Measurements from ENCODE around the gene BATF3. TPM values are rescaled to one million over a fixed set of nuclear protein-coding genes. Genes with fewer than 3 reads are reported as not detected.

The BATF3 gene
- total RNA-seq, 1 experiment from 2014 or later, result 1.3 TPM

- Histone ChIP-seq H3K4me2 (no peak overlapping the region), H3K36me3 (ENCODE audit: low read depth) (no peaks in the 10 kb centered on the region), H2AFZ (no peak overlapping the region), H3K9me2 (ENCODE audit: insufficient read depth) (no peaks in the 10 kb centered on the region), H3K4me1 (replicated peaks; ENCODE audit: insufficient read depth) (no peaks in the 10 kb centered on the region), H3K79me2 (ENCODE audit: low read depth) (no peaks in the 10 kb centered on the region), H3K27ac (no peak overlapping the region), H3F3A (ENCODE audit: insufficient read depth, low read depth) (no peaks in the 10 kb centered on the region), H3K9me3 (ENCODE audit: insufficient read depth, low read depth) (no peaks in the 10 kb centered on the region), H3K4me3 (no peak overlapping the region), H3K27me3 (ENCODE audit: insufficient read depth, low read depth) (peaks cover 68% of the 10 kb centered on the region), H4K20me1 (ENCODE audit: insufficient read depth) (no peaks in the 10 kb centered on the region)
- no peak for DNase-seq
- no peak for TF ChIP-seq EZH2 (IDR thresholded peaks at IDR 0.05; ENCODE audit: low read depth)
- TF ChIP-seq, protein P1, sequence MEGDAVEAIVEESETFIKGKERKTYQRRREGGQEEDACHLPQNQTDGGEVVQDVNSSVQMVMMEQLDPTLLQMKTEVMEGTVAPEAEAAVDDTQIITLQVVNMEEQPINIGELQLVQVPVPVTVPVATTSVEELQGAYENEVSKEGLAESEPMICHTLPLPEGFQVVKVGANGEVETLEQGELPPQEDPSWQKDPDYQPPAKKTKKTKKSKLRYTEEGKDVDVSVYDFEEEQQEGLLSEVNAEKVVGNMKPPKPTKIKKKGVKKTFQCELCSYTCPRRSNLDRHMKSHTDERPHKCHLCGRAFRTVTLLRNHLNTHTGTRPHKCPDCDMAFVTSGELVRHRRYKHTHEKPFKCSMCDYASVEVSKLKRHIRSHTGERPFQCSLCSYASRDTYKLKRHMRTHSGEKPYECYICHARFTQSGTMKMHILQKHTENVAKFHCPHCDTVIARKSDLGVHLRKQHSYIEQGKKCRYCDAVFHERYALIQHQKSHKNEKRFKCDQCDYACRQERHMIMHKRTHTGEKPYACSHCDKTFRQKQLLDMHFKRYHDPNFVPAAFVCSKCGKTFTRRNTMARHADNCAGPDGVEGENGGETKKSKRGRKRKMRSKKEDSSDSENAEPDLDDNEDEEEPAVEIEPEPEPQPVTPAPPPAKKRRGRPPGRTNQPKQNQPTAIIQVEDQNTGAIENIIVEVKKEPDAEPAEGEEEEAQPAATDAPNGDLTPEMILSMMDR (conservative IDR thresholded peaks at IDR 0.05), result no peak
- CTCF ChIA-PET, result no interaction called here
- BruUV-seq (replicated peaks), result no TSS peak
- intact Hi-C loops (cut with micrococcal nuclease; ENCODE audit: unreplicated experiment), result no loop called here
- POLR2A ChIA-PET (ENCODE audit: unreplicated experiment), result no interaction called here
These were observed 11.8 kb downstream of the BATF3 start for GRCh38 chr1:212687811-212688210.

- H3K79me2 ChIP-seq (ENCODE audit: low read depth), result no peaks in the 10 kb centered on the region
- H3K4me3 ChIP-seq, result no peak overlapping the region
- BruUV-seq (replicated peaks), result no TSS peak
- POLR2A ChIA-PET (ENCODE audit: unreplicated experiment), result no interaction called here
- intact Hi-C loops (cut with micrococcal nuclease; ENCODE audit: unreplicated experiment), result no loop called here
- H2AFZ ChIP-seq, result no peak overlapping the region
- no peaks in the 10 kb centered on the region for H3K4me1 ChIP-seq (replicated peaks; ENCODE audit: insufficient read depth)
- no peaks in the 10 kb centered on the region for H3K9me3 ChIP-seq (ENCODE audit: insufficient read depth, low read depth)
- H3F3A ChIP-seq (ENCODE audit: insufficient read depth, low read depth), result no peaks in the 10 kb centered on the region
- CTCF ChIA-PET, result no interaction called here
- H3K9me2 ChIP-seq (ENCODE audit: insufficient read depth), result no peaks in the 10 kb centered on the region
- H3K4me2 ChIP-seq, result no peak overlapping the region
- H3K27ac ChIP-seq, result no peak overlapping the region
- no peaks in the 10 kb centered on the region for H3K36me3 ChIP-seq (ENCODE audit: low read depth)
- peaks cover 55% of the 10 kb centered on the region for H3K27me3 ChIP-seq (ENCODE audit: insufficient read depth, low read depth)
- H4K20me1 ChIP-seq (ENCODE audit: insufficient read depth), result no peaks in the 10 kb centered on the region
- TF ChIP-seq EZH2 (IDR thresholded peaks at IDR 0.05; ENCODE audit: low read depth), result no peak
- TF ChIP-seq, protein P1 (conservative IDR thresholded peaks at IDR 0.05), result no peak
- DNase-seq, result no peak
These were observed 13.0 kb downstream of the BATF3 start for GRCh38 chr1:212686591-212686990.

- Histone ChIP-seq H3K27me3 (ENCODE audit: insufficient read depth, low read depth) (peaks cover 50% of the 10 kb centered on the region), H3K4me2 (no peak overlapping the region), H3F3A (ENCODE audit: insufficient read depth, low read depth) (no peaks in the 10 kb centered on the region), H3K36me3 (ENCODE audit: low read depth) (no peaks in the 10 kb centered on the region), H3K79me2 (ENCODE audit: low read depth) (no peaks in the 10 kb centered on the region), H3K9me3 (ENCODE audit: insufficient read depth, low read depth) (no peaks in the 10 kb centered on the region), H3K4me3 (no peak overlapping the region), H3K27ac (no peak overlapping the region), H3K4me1 (replicated peaks; ENCODE audit: insufficient read depth) (no peaks in the 10 kb centered on the region), H2AFZ (no peak overlapping the region), H4K20me1 (ENCODE audit: insufficient read depth) (no peaks in the 10 kb centered on the region), H3K9me2 (ENCODE audit: insufficient read depth) (no peaks in the 10 kb centered on the region)
- no peak for TF ChIP-seq EZH2 (IDR thresholded peaks at IDR 0.05; ENCODE audit: low read depth)
- TF ChIP-seq, protein P1 (conservative IDR thresholded peaks at IDR 0.05), result no peak
- ChIA-PET CTCF (no interaction called here), POLR2A (ENCODE audit: unreplicated experiment) (no interaction called here)
- no peak for DNase-seq
- no TSS peak for BruUV-seq (replicated peaks)
- intact Hi-C loops (cut with micrococcal nuclease; ENCODE audit: unreplicated experiment), result no loop called here
These were observed 13.6 kb downstream of the BATF3 start for GRCh38 chr1:212686069-212686468.
